ENCODE data around the gene COL23A1.

DNA sequence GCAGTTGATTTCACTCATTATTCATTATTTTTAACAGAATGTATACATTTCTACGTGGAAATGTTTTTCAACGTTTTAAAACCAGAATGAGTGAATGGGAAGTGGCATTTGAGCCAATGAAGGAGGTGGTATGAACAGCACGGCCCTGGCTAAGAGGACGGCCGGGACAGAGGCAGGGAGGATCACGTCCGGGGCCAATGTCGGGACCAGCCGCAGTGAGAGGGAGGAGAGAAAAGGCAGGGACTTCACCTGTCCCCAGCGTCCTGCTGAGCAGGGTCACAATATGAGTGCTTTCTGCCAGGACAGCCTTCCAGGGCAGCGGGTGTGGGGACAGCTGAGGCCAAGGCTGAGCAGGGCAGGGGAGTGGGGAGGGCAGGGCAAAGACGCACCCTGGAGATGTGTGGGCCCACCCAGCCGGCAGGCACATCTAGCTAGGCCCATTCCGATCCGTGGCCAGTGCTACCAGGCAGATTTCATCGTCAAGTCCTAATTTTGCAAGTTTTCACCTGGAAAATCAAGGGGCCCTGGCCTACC is 209.6 kb downstream of the COL23A1 start:
- TF ChIP-seq YY1 (IDR thresholded peaks at IDR 0.05; ENCODE audit: low read depth, low read length) (no peak), EP300 (IDR thresholded peaks at IDR 0.05; ENCODE audit: borderline replicate concordance in 1 of 2, low read depth in 2 of 2, low read length in 2 of 2) (no peak)

Data from H1 (cell line).